HCT116 (cell line): Measurements from ENCODE around the gene MTA3. TPM values are rescaled to one million over a fixed set of nuclear protein-coding genes. Genes with fewer than 3 reads are reported as not detected.

Source experiments
- ATAC-seq: fragments of 200-7000 bp; cut with Tn5 transposase; 2 replicates; pipeline ENCODE4 v1.9.1; 2020; ENCODE audit warnings: mild to moderate bottlenecking, moderate library complexity
- BruUV-seq: library from RNA; stranded (reverse); fragments of 400-500 nt; replicated peaks from 2 replicates; lab custom pipeline; 2021; lab: Mats Ljungman, UMichigan
- CTCF ChIA-PET: fragments of 300-600 bp; sonication (Branson Sonifier 250); formaldehyde crosslinking; loops from one replicate; lab custom pipeline; 2021; ENCODE audit warnings: antibody characterized with exemption; lab: Charles Lee
- POLR2A ChIA-PET: fragments of 300-600, 350-600 bp; sonication (Branson Sonifier 250); formaldehyde crosslinking; loops from one replicate; lab custom pipeline; 2021; ENCODE audit warnings: antibody characterized with exemption; lab: Charles Lee
- RAD21 ChIA-PET, 2 experiments: fragments of 300-600 bp; sonication (Branson Sonifier 250); formaldehyde crosslinking; loops; one replicate each; lab custom pipeline; 2023; ENCODE audit warnings: low total read pairs in 2 of 2; ENCODE audit not compliant: uncharacterized antibody in 2 of 2, unreplicated experiment in 2 of 2, low non-redundant PET in 1 of 2; lab: Charles Lee
- DNase-seq: peaks from one replicate; pipeline ENCODE4 v3.0.0-alpha.2; 2010; ENCODE audit warnings: low read depth, low spot score
- H2AFZ ChIP-seq: fragments of 200-600 bp; shearing (Covaris generic), sonication (generic); 2 replicates; pipeline ENCODE4 v1.6.1; 2017; ENCODE audit warnings: low read depth, mixed run types, mixed read lengths, antibody characterized with exemption, low read length; ENCODE audit not compliant: poor library complexity, severe bottlenecking
- H3K27ac ChIP-seq: 2 replicates; pipeline ENCODE4 v1.5.1; 2012; ENCODE audit warnings: low read depth, low read length
- H3K27me3 ChIP-seq: fragments of 200-600 bp; sonication (generic); 2 replicates; pipeline ENCODE4 v1.6.1; 2016; ENCODE audit warnings: mixed run types, low read length, mixed read lengths; ENCODE audit not compliant: insufficient read depth
- H3K36me3 ChIP-seq, 2 experiments: fragments of 200-500 bp in 1 of 2; fragments of 200-600 bp in 1 of 2; sonication (Bioruptor generic) in 1 of 2; sonication (generic) in 1 of 2; 2 replicates each; pipeline versions ENCODE4 v1.5.1 to v1.6.1; 2014 to 2016; ENCODE audit warnings: low read length in 2 of 2, inconsistent platforms in 1 of 2, mixed read lengths in 1 of 2, mixed run types in 1 of 2; ENCODE audit not compliant: insufficient read depth in 2 of 2, control insufficient read depth in 1 of 2
- H3K4me1 ChIP-seq, 2 experiments: fragments of 200-600 bp in 1 of 2; sonication (generic) in 1 of 2; 2 replicates each; pipeline versions ENCODE4 v1.5.1 to v1.6.1; 2012 to 2017; ENCODE audit warnings: low read length in 2 of 2, inconsistent platforms in 1 of 2, mild to moderate bottlenecking in 1 of 2, mixed read lengths in 1 of 2, mixed run types in 1 of 2, moderate library complexity in 1 of 2; ENCODE audit not compliant: insufficient read depth in 2 of 2, control insufficient read depth in 1 of 2
- H3K4me2 ChIP-seq: fragments of 200-600 bp; sonication (generic); 2 replicates; pipeline ENCODE4 v1.6.1; 2017; ENCODE audit warnings: mixed run types, low read length, mixed read lengths
- H3K4me3 ChIP-seq, 2 experiments: fragments of 200-600 bp in 1 of 2; sonication (generic) in 1 of 2; replicated peaks in 1 of 2; 2 replicates each; pipeline ENCODE4 v1.5.1; 2011 to 2016; ENCODE audit warnings: low read length in 2 of 2, control low read depth in 1 of 2, low read depth in 1 of 2, mild to moderate bottlenecking in 1 of 2, mixed read lengths in 1 of 2, mixed run types in 1 of 2
- H3K79me2 ChIP-seq: fragments of 200-600 bp; sonication (generic); 2 replicates; pipeline ENCODE4 v1.6.1; 2017; ENCODE audit warnings: mild to moderate bottlenecking, mixed run types, low read length, moderate library complexity, mixed read lengths; ENCODE audit not compliant: insufficient read depth
- H3K9ac ChIP-seq: fragments of 200-600 bp; sonication (generic); 2 replicates; pipeline ENCODE4 v1.6.1; 2016; ENCODE audit warnings: low read length, mixed read lengths
- H3K9me2 ChIP-seq: fragments of 200-600 bp; sonication (generic), shearing (Covaris generic); 2 replicates; pipeline ENCODE4 v1.6.1; 2017; ENCODE audit warnings: mixed run types, mild to moderate bottlenecking, moderate library complexity; ENCODE audit not compliant: insufficient read depth
- H3K9me3 ChIP-seq, 2 experiments: fragments of 200-500 bp in 1 of 2; fragments of 200-600 bp in 1 of 2; sonication (Bioruptor generic) in 1 of 2; sonication (generic) in 1 of 2; 2 replicates each; pipeline ENCODE4 v1.6.1; 2014 to 2017; ENCODE audit warnings: low read length in 2 of 2, mixed read lengths in 2 of 2, inconsistent platforms in 1 of 2, low read depth in 1 of 2, mild to moderate bottlenecking in 1 of 2, mixed run types in 1 of 2, moderate library complexity in 1 of 2; ENCODE audit not compliant: control insufficient read depth in 1 of 2, insufficient read depth in 1 of 2
- H4K20me1 ChIP-seq: fragments of 200-600 bp; sonication (generic), shearing (Covaris generic); 2 replicates; pipeline ENCODE4 v1.6.1; 2017; ENCODE audit warnings: mixed run types, mild to moderate bottlenecking, moderate library complexity; ENCODE audit not compliant: insufficient read depth
- CBX3 ChIP-seq: IDR thresholded peaks from 2 replicates; pipeline ENCODE4 v1.6.1; 2012; ENCODE audit warnings: low read depth
- CEBPB ChIP-seq: IDR thresholded peaks from 2 replicates; pipeline ENCODE4 v1.6.1; 2012; ENCODE audit warnings: low read depth
- ELF1 ChIP-seq: IDR thresholded peaks from 2 replicates; pipeline ENCODE4 v1.6.1; 2012; ENCODE audit warnings: low read depth, borderline replicate concordance
- EZH2phosphoT487 ChIP-seq: fragments of 200-600 bp; IDR thresholded peaks from 2 replicates; pipeline ENCODE4 v1.6.1; 2018; ENCODE audit warnings: antibody characterized with exemption, borderline replicate concordance
- POLR2AphosphoS5 ChIP-seq: IDR thresholded peaks from 2 replicates; pipeline ENCODE4 v1.6.1; 2011; ENCODE audit warnings: mild to moderate bottlenecking, low read depth, low read length, moderate library complexity
- RAD21 ChIP-seq: IDR thresholded peaks from 2 replicates; pipeline ENCODE4 v1.6.1; 2012; ENCODE audit warnings: low read depth, mild to moderate bottlenecking
- SIN3A ChIP-seq: IDR thresholded peaks from 2 replicates; pipeline ENCODE4 v1.6.1; 2012; ENCODE audit warnings: low read depth
- SRF ChIP-seq: IDR thresholded peaks from 2 replicates; pipeline ENCODE4 v1.6.1; 2012; ENCODE audit warnings: low read depth
- YY1 ChIP-seq: IDR thresholded peaks from 2 replicates; pipeline ENCODE4 v1.6.1; 2011; ENCODE audit warnings: low read length, low read depth, moderate library complexity, mild to moderate bottlenecking; ENCODE audit not compliant: insufficient replicate concordance; ENCODE audit errors: extremely low read depth
- intact Hi-C: fragments of 100-400 bp; cut with micrococcal nuclease; formaldehyde crosslinking; loops from 2 replicates; pipeline ENCODE4 v1.10.0; 2022
- total RNA-seq: library from RNA; stranded (reverse); gene quantifications from one replicate; pipeline ENCODE4 v1.2.1, GENCODE V29; 2021; ENCODE audit not compliant: unreplicated experiment

The MTA3 gene
- total RNA-seq, 1 experiment from 2014 or later = 46.3 TPM

DNA sequence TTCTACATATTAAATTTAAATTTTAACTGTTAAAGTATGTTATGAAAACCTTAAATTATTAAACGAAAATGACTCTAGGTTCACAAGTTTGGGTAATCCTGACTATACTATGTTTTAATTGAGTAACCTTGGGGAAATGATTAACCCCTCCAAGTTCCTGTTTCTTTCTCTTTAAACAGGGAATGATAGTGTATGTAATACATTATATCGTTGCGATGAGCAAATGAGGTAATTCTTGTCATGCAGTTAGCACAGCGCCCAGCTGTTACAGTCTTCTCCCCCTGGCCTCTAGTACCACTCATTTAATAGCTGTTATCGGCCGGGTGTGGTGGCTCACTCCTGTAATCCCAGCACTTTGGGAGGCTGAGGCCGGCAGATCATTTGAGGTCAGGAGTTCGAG is 80.4 kb downstream of the MTA3 start:
- no peak overlapping the region for H3K27ac ChIP-seq
- H2AFZ ChIP-seq = no peak overlapping the region
- no peak for TF ChIP-seq CEBPB
- no peak for TF ChIP-seq SRF
- no peak for TF ChIP-seq YY1
- ATAC-seq (no peak), DNase-seq (no peak)
- ChIA-PET RAD21 (no interaction called here), POLR2A (no interaction called here), CTCF (no interaction called here)
- no peak overlapping the region for H3K4me2 ChIP-seq
- no peaks in the 10 kb centered on the region for H3K27me3 ChIP-seq
- H3K9ac ChIP-seq = no peak overlapping the region
- H3K4me3 ChIP-seq = no peak overlapping the region
- no TSS peak for BruUV-seq
- intact Hi-C loops = no loop called here
- H3K9me2 ChIP-seq = no peaks in the 10 kb centered on the region
- H4K20me1 ChIP-seq = no peaks in the 10 kb centered on the region
- H3K9me3 ChIP-seq = no peaks in the 10 kb centered on the region
- no peaks in the 10 kb centered on the region; a peak in 1 of 4 replicates for H3K36me3 ChIP-seq
- H3K4me1 ChIP-seq = no peaks in the 10 kb centered on the region
- H3K79me2 ChIP-seq = no peaks in the 10 kb centered on the region

DNA sequence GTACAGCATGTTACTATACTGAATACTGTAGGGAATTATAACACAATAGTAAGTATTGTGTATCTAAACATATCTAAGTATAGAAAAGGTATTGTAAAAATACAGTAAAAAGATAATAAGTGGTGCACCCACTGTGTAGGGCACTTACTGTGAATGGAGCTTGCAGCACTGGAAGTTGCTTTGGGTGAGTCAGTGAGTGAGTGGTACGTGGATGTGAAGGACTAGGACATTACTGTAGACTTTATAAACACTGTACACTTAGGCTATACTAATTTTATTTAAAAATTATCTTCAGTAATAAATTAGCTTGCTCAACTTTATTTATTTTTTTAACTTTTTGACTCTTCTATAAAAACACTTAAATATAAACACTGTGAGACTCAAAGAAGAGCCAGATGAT is 82.6 kb downstream of the MTA3 start:
- H3K36me3 ChIP-seq = no peaks in the 10 kb centered on the region
- H4K20me1 ChIP-seq = no peaks in the 10 kb centered on the region
- POLR2A ChIA-PET = no interaction called here
- H3K4me3 ChIP-seq = no peak overlapping the region
- H3K79me2 ChIP-seq = no peaks in the 10 kb centered on the region
- H2AFZ ChIP-seq = no peak overlapping the region
- H3K4me2 ChIP-seq = no peak overlapping the region
- no peak for DNase-seq
- no peaks in the 10 kb centered on the region for H3K9me3 ChIP-seq
- TF ChIP-seq SIN3A = no peak
- no peak for TF ChIP-seq RAD21
- no peak for TF ChIP-seq ELF1
- TF ChIP-seq CBX3 = no peak
- no peak for TF ChIP-seq POLR2AphosphoS5
- no peak for TF ChIP-seq EZH2phosphoT487
- TF ChIP-seq YY1 = no peak
- no peaks in the 10 kb centered on the region for H3K9me2 ChIP-seq
- no TSS peak for BruUV-seq
- no peak overlapping the region for H3K27ac ChIP-seq
- CTCF ChIA-PET = no interaction called here
- no peaks in the 10 kb centered on the region for H3K4me1 ChIP-seq
- no peaks in the 10 kb centered on the region for H3K27me3 ChIP-seq
- RAD21 ChIA-PET = no interaction called here
- intact Hi-C loops = no loop called here
- ATAC-seq = no peak
- no peak overlapping the region for H3K9ac ChIP-seq
